ENCODE data around the gene LYPLA2.

The LYPLA2 gene
- long read RNA-seq, donor 1, transcript LYPLA2-205 (10 exons, 1,810 nt) = major isoform, 49 of 50 reads
- long read RNA-seq, donor 1, partial matches to known transcripts = 0 of 50 reads
- long read RNA-seq, donor 1, other reads (novel, unspliced or antisense) = 0 of 50 reads
- long read RNA-seq, donor 2, transcript LYPLA2-205 (10 exons, 1,810 nt) = major isoform, 19 of 39 reads
- long read RNA-seq, donor 2, partial matches to known transcripts = 20 of 39 reads
- long read RNA-seq, donor 2, other reads (novel, unspliced or antisense) = 0 of 39 reads
- long read RNA-seq, donor 3, transcript LYPLA2-205 (10 exons, 1,810 nt) = major isoform, 16 of 16 reads
- long read RNA-seq, donor 3, partial matches to known transcripts = 0 of 16 reads
- long read RNA-seq, donor 3, other reads (novel, unspliced or antisense) = 0 of 16 reads
- long read RNA-seq, donor 4, transcript LYPLA2-205 (10 exons, 1,810 nt) = major isoform, 26 of 33 reads
- long read RNA-seq, donor 4, partial matches to known transcripts = 5 of 33 reads
- long read RNA-seq, donor 4, other reads (novel, unspliced or antisense) = 0 of 33 reads
- long read RNA-seq, donor 5, transcript LYPLA2-205 (10 exons, 1,810 nt) = major isoform, 24 of 31 reads
- long read RNA-seq, donor 5, partial matches to known transcripts = 0 of 31 reads
- long read RNA-seq, donor 5, other reads (novel, unspliced or antisense) = 5 of 31 reads
- long read RNA-seq, donor 6, transcript LYPLA2-205 (10 exons, 1,810 nt) = major isoform, 20 of 25 reads
- long read RNA-seq, donor 6, partial matches to known transcripts = 5 of 25 reads
- long read RNA-seq, donor 6, other reads (novel, unspliced or antisense) = 0 of 25 reads
- long read RNA-seq, donor 7, transcript LYPLA2-205 (10 exons, 1,810 nt) = major isoform, 40 of 103 reads
- long read RNA-seq, donor 7, partial matches to known transcripts = 55 of 103 reads
- long read RNA-seq, donor 7, other reads (novel, unspliced or antisense) = 7 of 103 reads
- long read RNA-seq, donor 8, transcript LYPLA2-205 (10 exons, 1,810 nt) = major isoform, 34 of 46 reads
- long read RNA-seq, donor 8, partial matches to known transcripts = 5 of 46 reads
- long read RNA-seq, donor 8, other reads (novel, unspliced or antisense) = 7 of 46 reads

GRCh38 chr1:23790696-23791515 lies at the start of gene LYPLA2:
Gene LYPLA2 (plus strand): TSS chr1:23791145. CDS start chr1:23792683, 1,538 bp downstream.
- DNase-seq = peak; percentile 71

- DNase-seq = no peak
Measured at GRCh38 chr1:23741609-23742008, 49.3 kb upstream of the LYPLA2 start.

- peak; percentile 79 for DNase-seq
Measured at GRCh38 chr1:23742670-23743286, 48.2 kb upstream of the LYPLA2 start.

GRCh38 chr1:23743287-23744152 lies 47.4 kb upstream of the LYPLA2 start, which contains the start of gene ELOA:
Gene ELOA (plus strand): TSS chr1:23743471. CDS start chr1:23743504, 33 bp downstream.
- DNase-seq = peak; percentile 85

- DNase-seq = no peak
Measured at GRCh38 chr1:23745515-23745914, 45.4 kb upstream of the LYPLA2 start.

- no peak for DNase-seq
Measured at GRCh38 chr1:23748016-23748415, 42.9 kb upstream of the LYPLA2 start.

- DNase-seq = no peak
Measured at GRCh38 chr1:23751050-23751814, 39.7 kb upstream of the LYPLA2 start.

GRCh38 chr1:23751815-23752200 lies 39.1 kb upstream of the LYPLA2 start:
- DNase-seq = no peak

GRCh38 chr1:23752909-23753308 lies 38.0 kb upstream of the LYPLA2 start:
- DNase-seq = no peak

- DNase-seq = no peak
Measured at GRCh38 chr1:23756676-23757075, 34.3 kb upstream of the LYPLA2 start.

GRCh38 chr1:23757812-23758211 lies 33.1 kb upstream of the LYPLA2 start:
- no peak for DNase-seq

- no peak for DNase-seq
Measured at GRCh38 chr1:23759277-23759676, 31.7 kb upstream of the LYPLA2 start.

- no peak for DNase-seq
Measured at GRCh38 chr1:23763041-23763577, 27.8 kb upstream of the LYPLA2 start.

GRCh38 chr1:23768733-23769132 lies 22.2 kb upstream of the LYPLA2 start:
- no peak for DNase-seq

GRCh38 chr1:23772049-23772853 lies 18.7 kb upstream of the LYPLA2 start:
- peak; percentile 54 for DNase-seq

- DNase-seq = no peak
Measured at GRCh38 chr1:23772854-23773242, 18.1 kb upstream of the LYPLA2 start.

GRCh38 chr1:23774174-23774880 lies 16.6 kb upstream of the LYPLA2 start:
- no peak for DNase-seq

GRCh38 chr1:23776217-23776616 lies 14.7 kb upstream of the LYPLA2 start:
- no peak for DNase-seq

All from right kidney (tissue), 9 donors.